HCT116 (cell line): ENCODE measurements around the gene TRMU. TPM values are rescaled to one million over a fixed set of nuclear protein-coding genes. Genes with fewer than 3 reads are reported as not detected.

Source experiments
- ATAC-seq: fragments of 200-7000 bp; cut with Tn5 transposase; 2 replicates; pipeline ENCODE4 v1.9.1; 2020; ENCODE audit warnings: mild to moderate bottlenecking, moderate library complexity
- BruUV-seq: library from RNA; stranded (reverse); fragments of 400-500 nt; replicated peaks from 2 replicates; lab custom pipeline; 2021; lab: Mats Ljungman, UMichigan
- CTCF ChIA-PET: fragments of 300-600 bp; sonication (Branson Sonifier 250); formaldehyde crosslinking; loops from one replicate; lab custom pipeline; 2021; ENCODE audit warnings: antibody characterized with exemption; lab: Charles Lee
- POLR2A ChIA-PET: fragments of 300-600, 350-600 bp; sonication (Branson Sonifier 250); formaldehyde crosslinking; loops from one replicate; lab custom pipeline; 2021; ENCODE audit warnings: antibody characterized with exemption; lab: Charles Lee
- RAD21 ChIA-PET, 2 experiments: fragments of 300-600 bp; sonication (Branson Sonifier 250); formaldehyde crosslinking; loops; one replicate each; lab custom pipeline; 2023; ENCODE audit warnings: low total read pairs in 2 of 2; ENCODE audit not compliant: uncharacterized antibody in 2 of 2, unreplicated experiment in 2 of 2, low non-redundant PET in 1 of 2; lab: Charles Lee
- DNase-seq: peaks from one replicate; pipeline ENCODE4 v3.0.0-alpha.2; 2010; ENCODE audit warnings: low read depth, low spot score
- H2AFZ ChIP-seq: fragments of 200-600 bp; shearing (Covaris generic), sonication (generic); 2 replicates; pipeline ENCODE4 v1.6.1; 2017; ENCODE audit warnings: low read depth, mixed run types, mixed read lengths, antibody characterized with exemption, low read length; ENCODE audit not compliant: poor library complexity, severe bottlenecking
- H3K27ac ChIP-seq: 2 replicates; pipeline ENCODE4 v1.5.1; 2012; ENCODE audit warnings: low read depth, low read length
- H3K27me3 ChIP-seq: fragments of 200-600 bp; sonication (generic); 2 replicates; pipeline ENCODE4 v1.6.1; 2016; ENCODE audit warnings: mixed run types, low read length, mixed read lengths; ENCODE audit not compliant: insufficient read depth
- H3K36me3 ChIP-seq, 2 experiments: fragments of 200-500 bp in 1 of 2; fragments of 200-600 bp in 1 of 2; sonication (Bioruptor generic) in 1 of 2; sonication (generic) in 1 of 2; 2 replicates each; pipeline versions ENCODE4 v1.5.1 to v1.6.1; 2014 to 2016; ENCODE audit warnings: low read length in 2 of 2, inconsistent platforms in 1 of 2, mixed read lengths in 1 of 2, mixed run types in 1 of 2; ENCODE audit not compliant: insufficient read depth in 2 of 2, control insufficient read depth in 1 of 2
- H3K4me1 ChIP-seq, 2 experiments: fragments of 200-600 bp in 1 of 2; sonication (generic) in 1 of 2; 2 replicates each; pipeline versions ENCODE4 v1.5.1 to v1.6.1; 2012 to 2017; ENCODE audit warnings: low read length in 2 of 2, inconsistent platforms in 1 of 2, mild to moderate bottlenecking in 1 of 2, mixed read lengths in 1 of 2, mixed run types in 1 of 2, moderate library complexity in 1 of 2; ENCODE audit not compliant: insufficient read depth in 2 of 2, control insufficient read depth in 1 of 2
- H3K4me2 ChIP-seq: fragments of 200-600 bp; sonication (generic); 2 replicates; pipeline ENCODE4 v1.6.1; 2017; ENCODE audit warnings: mixed run types, low read length, mixed read lengths
- H3K4me3 ChIP-seq, 2 experiments: fragments of 200-600 bp in 1 of 2; sonication (generic) in 1 of 2; replicated peaks in 1 of 2; 2 replicates each; pipeline ENCODE4 v1.5.1; 2011 to 2016; ENCODE audit warnings: low read length in 2 of 2, control low read depth in 1 of 2, low read depth in 1 of 2, mild to moderate bottlenecking in 1 of 2, mixed read lengths in 1 of 2, mixed run types in 1 of 2
- H3K79me2 ChIP-seq: fragments of 200-600 bp; sonication (generic); 2 replicates; pipeline ENCODE4 v1.6.1; 2017; ENCODE audit warnings: mild to moderate bottlenecking, mixed run types, low read length, moderate library complexity, mixed read lengths; ENCODE audit not compliant: insufficient read depth
- H3K9ac ChIP-seq: fragments of 200-600 bp; sonication (generic); 2 replicates; pipeline ENCODE4 v1.6.1; 2016; ENCODE audit warnings: low read length, mixed read lengths
- H3K9me2 ChIP-seq: fragments of 200-600 bp; sonication (generic), shearing (Covaris generic); 2 replicates; pipeline ENCODE4 v1.6.1; 2017; ENCODE audit warnings: mixed run types, mild to moderate bottlenecking, moderate library complexity; ENCODE audit not compliant: insufficient read depth
- H3K9me3 ChIP-seq, 2 experiments: fragments of 200-500 bp in 1 of 2; fragments of 200-600 bp in 1 of 2; sonication (Bioruptor generic) in 1 of 2; sonication (generic) in 1 of 2; 2 replicates each; pipeline ENCODE4 v1.6.1; 2014 to 2017; ENCODE audit warnings: low read length in 2 of 2, mixed read lengths in 2 of 2, inconsistent platforms in 1 of 2, low read depth in 1 of 2, mild to moderate bottlenecking in 1 of 2, mixed run types in 1 of 2, moderate library complexity in 1 of 2; ENCODE audit not compliant: control insufficient read depth in 1 of 2, insufficient read depth in 1 of 2
- H4K20me1 ChIP-seq: fragments of 200-600 bp; sonication (generic), shearing (Covaris generic); 2 replicates; pipeline ENCODE4 v1.6.1; 2017; ENCODE audit warnings: mixed run types, mild to moderate bottlenecking, moderate library complexity; ENCODE audit not compliant: insufficient read depth
- ATF3 ChIP-seq: IDR thresholded peaks from 2 replicates; pipeline ENCODE4 v1.6.1; 2012
- CBX3 ChIP-seq: IDR thresholded peaks from 2 replicates; pipeline ENCODE4 v1.6.1; 2012; ENCODE audit warnings: low read depth
- CEBPB ChIP-seq: IDR thresholded peaks from 2 replicates; pipeline ENCODE4 v1.6.1; 2012; ENCODE audit warnings: low read depth
- CTCF ChIP-seq, 3 experiments: fragments of 200-600 bp in 1 of 3; sonication (generic) in 1 of 3; IDR thresholded peaks in 2 of 3; conservative IDR thresholded peaks in 1 of 3; 2 replicates each; pipeline ENCODE4 v1.5.1; 2012 to 2017; ENCODE audit warnings: low read depth in 2 of 3, low read length in 2 of 3, antibody characterized with exemption in 1 of 3, borderline replicate concordance in 1 of 3, control low read depth in 1 of 3, mild to moderate bottlenecking in 1 of 3, mixed read lengths in 1 of 3, mixed run types in 1 of 3, moderate library complexity in 1 of 3; ENCODE audit not compliant: insufficient read depth in 1 of 3
- EGR1 ChIP-seq: IDR thresholded peaks from 2 replicates; pipeline ENCODE4 v1.6.1; 2012; ENCODE audit warnings: low read depth
- ELF1 ChIP-seq: IDR thresholded peaks from 2 replicates; pipeline ENCODE4 v1.6.1; 2012; ENCODE audit warnings: low read depth, borderline replicate concordance
- EZH2 ChIP-seq: fragments of 200-600 bp; sonication (generic); IDR thresholded peaks from 2 replicates; pipeline ENCODE4 v1.6.1; 2017; ENCODE audit warnings: antibody characterized with exemption, mixed run types
- EZH2phosphoT487 ChIP-seq: fragments of 200-600 bp; IDR thresholded peaks from 2 replicates; pipeline ENCODE4 v1.6.1; 2018; ENCODE audit warnings: antibody characterized with exemption, borderline replicate concordance
- FOSL1 ChIP-seq: IDR thresholded peaks from 2 replicates; pipeline ENCODE4 v1.6.1; 2012; ENCODE audit warnings: low read depth
- JUND ChIP-seq: IDR thresholded peaks from 2 replicates; pipeline ENCODE4 v1.6.1; 2012
- POLR2A ChIP-seq: IDR thresholded peaks from 2 replicates; pipeline ENCODE4 v1.7.0; 2011; ENCODE audit warnings: borderline replicate concordance; ENCODE audit not compliant: insufficient read depth, insufficient read length; ENCODE audit errors: extremely low read depth
- POLR2AphosphoS5 ChIP-seq: IDR thresholded peaks from 2 replicates; pipeline ENCODE4 v1.6.1; 2011; ENCODE audit warnings: mild to moderate bottlenecking, low read depth, low read length, moderate library complexity
- RAD21 ChIP-seq: IDR thresholded peaks from 2 replicates; pipeline ENCODE4 v1.6.1; 2012; ENCODE audit warnings: low read depth, mild to moderate bottlenecking
- SIN3A ChIP-seq: IDR thresholded peaks from 2 replicates; pipeline ENCODE4 v1.6.1; 2012; ENCODE audit warnings: low read depth
- SP1 ChIP-seq: IDR thresholded peaks from 2 replicates; pipeline ENCODE4 v1.6.1; 2012; ENCODE audit warnings: low read depth
- TCF7L2 ChIP-seq: IDR thresholded peaks from 2 replicates; pipeline ENCODE4 v1.7.0; 2011; ENCODE audit warnings: borderline replicate concordance, inconsistent platforms; ENCODE audit not compliant: insufficient read depth, insufficient read length; ENCODE audit errors: extremely low read depth
- YY1 ChIP-seq: IDR thresholded peaks from 2 replicates; pipeline ENCODE4 v1.6.1; 2011; ENCODE audit warnings: low read length, low read depth, moderate library complexity, mild to moderate bottlenecking; ENCODE audit not compliant: insufficient replicate concordance; ENCODE audit errors: extremely low read depth
- ZBTB33 ChIP-seq: IDR thresholded peaks from 2 replicates; pipeline ENCODE4 v1.6.1; 2011; ENCODE audit warnings: mild to moderate bottlenecking, low read length, moderate library complexity; ENCODE audit not compliant: insufficient replicate concordance; ENCODE audit errors: extremely low read depth
- ZFX ChIP-seq: fragments of 450-650 bp; IDR thresholded peaks from 2 replicates; pipeline ENCODE4 v1.6.1; 2017
- ZNF274 ChIP-seq: fragments of 200-500 bp; sonication (Bioruptor generic); IDR thresholded peaks from 2 replicates; pipeline ENCODE4 v1.6.1; 2014; ENCODE audit warnings: mild to moderate bottlenecking, low read depth, low read length, inconsistent platforms
- intact Hi-C: fragments of 100-400 bp; cut with micrococcal nuclease; formaldehyde crosslinking; loops from 2 replicates; pipeline ENCODE4 v1.10.0; 2022
- total RNA-seq: library from RNA; stranded (reverse); gene quantifications from one replicate; pipeline ENCODE4 v1.2.1, GENCODE V29; 2021; ENCODE audit not compliant: unreplicated experiment

Gene TRMU
- total RNA-seq, 1 experiment from 2014 or later, result 65.4 TPM

- RAD21 ChIA-PET, result no interaction called here
- no peak overlapping the region for H3K4me2 ChIP-seq
- ATAC-seq (no peak), DNase-seq (no peak)
- no peaks in the 10 kb centered on the region for H3K9me2 ChIP-seq
- no peak overlapping the region for H3K9ac ChIP-seq
- no TSS peak for BruUV-seq
- no peak overlapping the region for H2AFZ ChIP-seq
- POLR2A ChIA-PET, result no interaction called here
- TF ChIP-seq SIN3A (no peak), SP1 (no peak), EGR1 (no peak), CBX3 (no peak), EZH2 (no peak), JUND (no peak), TCF7L2 (no peak), POLR2AphosphoS5 (no peak), YY1 (no peak), CTCF (IDR thresholded peaks at IDR 0.05 in 2 of 3, conservative IDR thresholded peaks at IDR 0.05 in 1 of 3; ENCODE audit: borderline replicate concordance in 1 of 3, insufficient read depth in 1 of 3, low read depth in 2 of 3, low read length in 2 of 3) (no peak), CEBPB (no peak), ZFX (no peak), ZBTB33 (no peak), POLR2A (no peak), ATF3 (no peak), FOSL1 (no peak), RAD21 (no peak), EZH2phosphoT487 (no peak), ZNF274 (no peak), ELF1 (no peak)
- no peaks in the 10 kb centered on the region for H3K9me3 ChIP-seq
- no peaks in the 10 kb centered on the region for H4K20me1 ChIP-seq
- H3K4me3 ChIP-seq, result no peak overlapping the region
- intact Hi-C loops, result no loop called here
- H3K27ac ChIP-seq, result no peak overlapping the region
- H3K36me3 ChIP-seq, result no peaks in the 10 kb centered on the region
- no peaks in the 10 kb centered on the region for H3K27me3 ChIP-seq
- no peaks in the 10 kb centered on the region for H3K79me2 ChIP-seq
- no peaks in the 10 kb centered on the region for H3K4me1 ChIP-seq
- CTCF ChIA-PET, result no interaction called here
Measured at GRCh38 chr22:46406349-46406748, 70.8 kb downstream of the TRMU start.
